HepG2 (cell line): ENCODE measurements around the gene CCDC121. TPM values are rescaled to one million over a fixed set of nuclear protein-coding genes. Genes with fewer than 3 reads are reported as not detected.
"Not testable (repeated sequence)": the region's sequence is repeated elsewhere in the genome, so short reads cannot be mapped to it uniquely, and the experiment has no call there.

ENCODE experiments used
- ATAC-seq: fragments of 200-7000 bp; cut with Tn5 transposase; 3 replicates; pipeline ENCODE4 v1.9.1; 2020; ENCODE audit warnings: mild to moderate bottlenecking, moderate library complexity
- BruUV-seq: library from RNA; stranded (reverse); fragments of 400-500 nt; replicated peaks from 2 replicates; lab custom pipeline; 2021; lab: Mats Ljungman, UMichigan
- CTCF ChIA-PET: fragments of 300-600 bp; formaldehyde crosslinking; extraction: SDS; loops from one replicate; lab custom pipeline; 2021; ENCODE audit warnings: low total read pairs, inconsistent platforms, low intra/inter-chr PET ratio; lab: Yijun Ruan, JAX
- POLR2A ChIA-PET: fragments of 350-600 bp; sonication (Branson Sonifier 250); formaldehyde crosslinking; loops from one replicate; lab custom pipeline; 2020; ENCODE audit warnings: antibody characterized with exemption, inconsistent platforms; lab: Yijun Ruan, JAX
- DNase-seq: peaks from one replicate; pipeline ENCODE4 v3.0.0-alpha.2; 2015; ENCODE audit warnings: low spot score
- FAIRE-seq: peaks from 3 replicates; lab custom pipeline; 2011; peaks lifted over from hg19 to GRCh38; lab: Jason Lieb, UNC
- H2AFZ ChIP-seq: one replicate; pipeline ENCODE4 v1.6.1; 2011; ENCODE audit warnings: low read length, inconsistent platforms
- H3K27ac ChIP-seq: fragments of 300-600 bp; 3 replicates; pipeline ENCODE4 v1.8.0; 2011; ENCODE audit warnings: mixed run types, mild to moderate bottlenecking, mixed read lengths, low read length, inconsistent platforms; ENCODE audit not compliant: insufficient read depth; ENCODE audit errors: extremely low read length
- H3K27me3 ChIP-seq, 2 experiments: fragments of 200-600 bp in 1 of 2; 2 replicates in 1 of 2; 3 replicates in 1 of 2; pipeline versions ENCODE4 v1.6.0 to v1.8.0; 2011; ENCODE audit warnings: low read length in 2 of 2, mild to moderate bottlenecking in 2 of 2, moderate library complexity in 2 of 2, inconsistent platforms in 1 of 2; ENCODE audit not compliant: insufficient read depth in 2 of 2, control insufficient read depth in 1 of 2
- H3K36me3 ChIP-seq, 2 experiments: fragments of 200-600 bp in 1 of 2; replicated peaks in 1 of 2; 2 replicates in 1 of 2; 3 replicates in 1 of 2; pipeline versions ENCODE4 v1.5.1 to v1.8.0; 2011; ENCODE audit warnings: low read length in 2 of 2, inconsistent platforms in 1 of 2; ENCODE audit not compliant: insufficient read depth in 2 of 2, control insufficient read depth in 1 of 2
- H3K4me1 ChIP-seq: 2 replicates; pipeline ENCODE4 v1.5.1; 2012; ENCODE audit warnings: low read length, inconsistent platforms; ENCODE audit not compliant: insufficient read depth
- H3K4me2 ChIP-seq: 2 replicates; pipeline ENCODE4 v1.6.0; 2011; ENCODE audit warnings: low read depth, low read length, inconsistent platforms
- H3K4me3 ChIP-seq, 3 experiments: fragments of 200-600 bp in 1 of 3; sonication (generic), shearing (Covaris generic) in 1 of 3; replicated peaks in 1 of 3; 2 replicates each; pipeline ENCODE4 v1.5.1; 2011 to 2016; ENCODE audit warnings: low read length in 3 of 3, inconsistent platforms in 2 of 3, low read depth in 2 of 3, mild to moderate bottlenecking in 2 of 3, control low read depth in 1 of 3, mixed read lengths in 1 of 3; ENCODE audit not compliant: insufficient read depth in 1 of 3
- H3K79me2 ChIP-seq: one replicate; pipeline ENCODE4 v1.6.1; 2011; ENCODE audit warnings: low read length, inconsistent platforms; ENCODE audit not compliant: insufficient read depth
- H3K9ac ChIP-seq: 2 replicates; pipeline ENCODE4 v1.6.0; 2011; ENCODE audit warnings: mild to moderate bottlenecking, low read depth, low read length, inconsistent platforms; ENCODE audit not compliant: insufficient read depth
- H3K9me3 ChIP-seq: 2 replicates; pipeline ENCODE4 v1.5.1; 2012; ENCODE audit warnings: mild to moderate bottlenecking, low read length
- H4K20me1 ChIP-seq: 2 replicates; pipeline ENCODE4 v1.6.0; 2011; ENCODE audit warnings: inconsistent platforms, mild to moderate bottlenecking, low read length, moderate library complexity; ENCODE audit not compliant: insufficient read depth
- AGO1 ChIP-seq: fragments of 200-400 bp; formaldehyde crosslinking; IDR thresholded peaks from 2 replicates; pipeline ENCODE4 v1.6.1; 2017; ENCODE audit warnings: mild to moderate bottlenecking, low read depth, low read length, moderate library complexity; ENCODE audit not compliant: poor library complexity, severe bottlenecking
- GLI4 ChIP-seq: sonication (generic); formaldehyde crosslinking; IDR thresholded peaks from 2 replicates; pipeline ENCODE4 v1.5.1; 2020; ENCODE audit warnings: missing genetic modification reagents, mild to moderate bottlenecking, moderate library complexity, borderline replicate concordance
- MTF2 ChIP-seq: sonication (generic); formaldehyde crosslinking; IDR thresholded peaks from 2 replicates; pipeline ENCODE4 v1.5.0; 2020; ENCODE audit warnings: missing genetic modification reagents, borderline replicate concordance
- RARG ChIP-seq: sonication (generic); formaldehyde crosslinking; IDR thresholded peaks from 2 replicates; pipeline ENCODE4 v1.4.0; 2020; ENCODE audit warnings: low read depth, mild to moderate bottlenecking, missing genetic modification reagents
- TARDBP ChIP-seq: sonication (generic); formaldehyde crosslinking; IDR thresholded peaks from 2 replicates; pipeline ENCODE4 v1.8.0; 2022; ENCODE audit warnings: mild to moderate bottlenecking, missing genetic modification reagents
- ZFP82 ChIP-seq: sonication (generic); formaldehyde crosslinking; IDR thresholded peaks from 2 replicates; pipeline ENCODE4 v1.5.1; 2020; ENCODE audit warnings: mild to moderate bottlenecking, missing genetic modification reagents, borderline replicate concordance
- ZFYVE20 ChIP-seq: sonication (generic); formaldehyde crosslinking; IDR thresholded peaks from 2 replicates; pipeline ENCODE4 v1.8.0; 2023; ENCODE audit warnings: low read depth, mild to moderate bottlenecking, moderate library complexity, missing genetic modification reagents, borderline replicate concordance
- ZNF639 ChIP-seq: conservative IDR thresholded peaks from 2 replicates; pipeline ENCODE4 v1.6.1; 2018; ENCODE audit warnings: missing genetic modification reagents
- ZNF724P ChIP-seq: sonication (generic); formaldehyde crosslinking; IDR thresholded peaks from 2 replicates; pipeline ENCODE4 v1.8.0; 2022; ENCODE audit warnings: missing genetic modification reagents, borderline replicate concordance
- WGBS: methylation state at CpG from one replicate; pipeline ENCODE4 v1.1.6; 2017; ENCODE audit warnings: low lambda C conversion rate; 5-methylcytosine and 5-hydroxymethylcytosine counted together
- in situ Hi-C: cut with HindIII; loops from 2 replicates; pipeline ENCODE4 v1.10.0; 2017; ENCODE audit warnings: low pct_unique_long_range_greater_than_20kb; ENCODE audit not compliant: extremely low pct_ligation_motif_present
- intact Hi-C: fragments of 100-400 bp; cut with micrococcal nuclease; formaldehyde crosslinking; loops from one replicate; pipeline ENCODE4 v1.10.0; 2022; ENCODE audit not compliant: unreplicated experiment
- polyA plus RNA-seq, 8 experiments: library from polyadenylated mRNA; depleted of rRNA in 3 of 8; stranded (reverse) in 7 of 8; unstranded in 1 of 8; fragments of >200 nt; fragmentation: Illumina TruSeq in 4 of 8; extraction: Trizol in 4 of 8; gene quantifications; 2 replicates each; pipeline versions ENCODE4 v1.2.1 to v1.2.3, GENCODE V29; 2011 to 2016; ENCODE audit warnings: low read depth in 4 of 8, missing spikeins in 1 of 8, mixed read lengths in 1 of 8; ENCODE audit not compliant: insufficient read depth in 1 of 8
- total RNA-seq, 5 experiments: library from RNA; depleted of rRNA; stranded (reverse); fragments of >200 nt; fragmentation: Illumina TruSeq; extraction: Trizol; gene quantifications; 2 replicates each; pipeline ENCODE4 v1.2.3, GENCODE V29; 2016; ENCODE audit warnings: low read depth in 1 of 5

Gene CCDC121
- total and polyA plus RNA-seq, 2 of the 13 experiments (the other 11 are each of a cell fraction or from before 2014, with no cell fraction given): 1.9 to 3.0 TPM

GRCh38 chr2:27627963-27628766, 647 bp downstream of the CCDC121 start (continued):
- 0 out of 2 replicates have a peak, but pooled peaks have one; percentile 8 for TF ChIP-seq GLI4
- no peak for TF ChIP-seq AGO1
- peak; percentile 17; the same call in 1 of the 2 replicates for TF ChIP-seq ZFP82 (CRISPR knock-in tag)
- TF ChIP-seq MTF2: peak; percentile 53; the same call in 1 of the 2 replicates
- TF ChIP-seq ZNF639 (CRISPR knock-in tag): 0 out of 2 replicates have a peak, but pooled peaks have one; percentile 35
- 0 out of 2 replicates have a peak, but pooled peaks have one; percentile 6 for TF ChIP-seq ZNF724P (CRISPR knock-in tag)
- TF ChIP-seq ZFYVE20 (CRISPR knock-in tag): 0 out of 2 replicates have a peak, but pooled peaks have one; percentile 19
- 0 out of 2 replicates have a peak, but pooled peaks have one; percentile 25 for TF ChIP-seq RARG (CRISPR knock-in tag)
- no peak for TF ChIP-seq TARDBP (CRISPR knock-in tag)

GRCh38 chr2:27626921-27627320, 1.9 kb downstream of the CCDC121 start:
- peaks cover 11 to 22% of the 10 kb centered on the region in 2 experiments for H3K36me3 ChIP-seq
- CTCF ChIA-PET, H3K4me3 ChIP-seq, H3K9ac ChIP-seq, BruUV-seq, H3K9me3 ChIP-seq, H2AFZ ChIP-seq, ATAC-seq, DNase-seq, H4K20me1 ChIP-seq, H3K79me2 ChIP-seq, in situ Hi-C loops, H3K4me2 ChIP-seq, H3K27me3 ChIP-seq, FAIRE-seq, H3K27ac ChIP-seq: not testable (repeated sequence)
- 91% methylated on average over 3 of the region's 3 CpGs for WGBS
- intact Hi-C loops: loop anchor here (5.0 kb wide), 1 partner anchor 35 kb away; the partner anchor contains the start of genes SLC4A1AP and SUPT7L
- POLR2A ChIA-PET: interaction anchor here (2.9 kb wide), 1 partner anchor 44 kb away, joined by 25 read pairs; the partner anchor contains the start of gene ZNF512
- peaks cover 24% of the 10 kb centered on the region for H3K4me1 ChIP-seq

- FAIRE-seq: not testable (repeated sequence)
- WGBS: 93% methylated on average over 1 of the region's 1 CpG
These were observed 2.5 kb downstream of the CCDC121 start for GRCh38 chr2:27626323-27626722.

More at GRCh38 chr2:27626323-27626722, 2.5 kb downstream of the CCDC121 start:
- Histone ChIP-seq H3K36me3 (peaks cover 11 to 22% of the 10 kb centered on the region in 2 experiments), H3K4me1 (peaks cover 24% of the 10 kb centered on the region)
- POLR2A ChIA-PET, H3K4me2 ChIP-seq, DNase-seq, H3K27me3 ChIP-seq, ATAC-seq, CTCF ChIA-PET, H4K20me1 ChIP-seq, H3K4me3 ChIP-seq, H3K27ac ChIP-seq, H3K79me2 ChIP-seq, BruUV-seq, in situ Hi-C loops, H2AFZ ChIP-seq, H3K9ac ChIP-seq, H3K9me3 ChIP-seq: not testable (repeated sequence)
- intact Hi-C loops: loop anchor here (5.0 kb wide), 1 partner anchor 36 kb away; the partner anchor contains the start of genes SLC4A1AP and SUPT7L
